ENCODE results near the gene RNF186.
A peak's percentile ranks its signal among the peaks of the same experiment; 100 is the strongest.

- TF ChIP-seq LEF1 (IDR thresholded peaks at IDR 0.05; ENCODE audit: borderline replicate concordance) (no peak), PKNOX1 (IDR thresholded peaks at IDR 0.05) (no peak), BHLHE40 (IDR thresholded peaks at IDR 0.05; ENCODE audit: borderline replicate concordance) (no peak), SP1 (IDR thresholded peaks at IDR 0.05) (no peak), TARDBP (IDR thresholded peaks at IDR 0.05) (no peak), FOXK2 (IDR thresholded peaks at IDR 0.05) (no peak), L3MBTL2 (conservative IDR thresholded peaks at IDR 0.05) (peak; percentile 88), FOXM1 (IDR thresholded peaks at IDR 0.05; ENCODE audit: borderline replicate concordance) (no peak; the same call in 1 of the 2 replicates), FOXA1 (IDR thresholded peaks at IDR 0.05) (no peak), ZNF384 (IDR thresholded peaks at IDR 0.05) (0 out of 2 replicates have a peak, but pooled peaks have one; percentile 41), SUZ12 (IDR thresholded peaks at IDR 0.05) (no peak), ARNT (IDR thresholded peaks at IDR 0.05) (no peak), NFRKB (IDR thresholded peaks at IDR 0.05) (no peak), ELF4 (IDR thresholded peaks at IDR 0.05) (no peak)
These were observed 14.8 kb downstream of the RNF186 start for GRCh38 chr1:19800076-19800804.

Data from HEK293T (cell line).